ENCODE measurements around the gene RFX3.

Gene RFX3

GRCh38 chr9:3433066-3433465 is 92.7 kb downstream of the RFX3 start:
- no peaks in the 10 kb centered on the region for H3K27me3 ChIP-seq
- H3K9me3 ChIP-seq, result no peaks in the 10 kb centered on the region
- no peak for DNase-seq
- no peaks in the 10 kb centered on the region for H3K36me3 ChIP-seq
- no peak overlapping the region for H3K4me3 ChIP-seq (ENCODE audit: low read depth, low read length)
- peaks cover 26% of the 10 kb centered on the region for H3K4me1 ChIP-seq
- no peak for TF ChIP-seq CTCF (IDR thresholded peaks at IDR 0.05; ENCODE audit: low read depth, low read length)

- DNase-seq, result no peak
- TF ChIP-seq CTCF (IDR thresholded peaks at IDR 0.05; ENCODE audit: low read depth, low read length), result no peak
These were observed 93.9 kb downstream of the RFX3 start for GRCh38 chr9:3431890-3432289.

DNA sequence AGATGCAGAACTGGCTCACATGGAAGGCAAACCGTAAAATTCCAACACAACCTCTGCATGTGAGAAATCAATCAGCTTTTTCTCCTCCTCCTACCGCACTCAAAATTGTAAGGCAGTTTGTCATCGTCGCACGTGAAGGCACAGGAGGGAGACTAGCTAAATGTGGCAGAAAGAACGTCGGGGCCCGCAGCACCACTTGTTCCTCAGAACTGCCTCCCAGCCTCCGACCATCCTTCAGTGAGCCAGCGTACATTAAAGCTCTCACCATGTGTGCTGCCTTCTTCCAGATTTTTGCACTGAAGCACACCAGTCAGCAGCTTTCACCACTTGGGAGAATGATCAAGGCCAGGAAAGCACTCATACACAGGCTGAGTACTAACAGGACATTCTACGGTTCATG is 105.9 kb downstream of the RFX3 start:
- Histone ChIP-seq H3K36me3 (no peaks in the 10 kb centered on the region), H3K4me1 (no peaks in the 10 kb centered on the region), H3K9me3 (no peaks in the 10 kb centered on the region), H3K4me3 (ENCODE audit: low read depth, low read length) (no peak overlapping the region), H3K27me3 (no peaks in the 10 kb centered on the region)
- DNase-seq, result no peak
- no peak for TF ChIP-seq CTCF (IDR thresholded peaks at IDR 0.05; ENCODE audit: low read depth, low read length)

More at GRCh38 chr9:3431890-3432289, 93.9 kb downstream of the RFX3 start:
- no peak overlapping the region for H3K4me3 ChIP-seq (ENCODE audit: low read depth, low read length)
- H3K36me3 ChIP-seq, result no peaks in the 10 kb centered on the region
- no peaks in the 10 kb centered on the region for H3K27me3 ChIP-seq
- no peaks in the 10 kb centered on the region for H3K9me3 ChIP-seq
- H3K4me1 ChIP-seq, result peaks cover 20% of the 10 kb centered on the region

DNA sequence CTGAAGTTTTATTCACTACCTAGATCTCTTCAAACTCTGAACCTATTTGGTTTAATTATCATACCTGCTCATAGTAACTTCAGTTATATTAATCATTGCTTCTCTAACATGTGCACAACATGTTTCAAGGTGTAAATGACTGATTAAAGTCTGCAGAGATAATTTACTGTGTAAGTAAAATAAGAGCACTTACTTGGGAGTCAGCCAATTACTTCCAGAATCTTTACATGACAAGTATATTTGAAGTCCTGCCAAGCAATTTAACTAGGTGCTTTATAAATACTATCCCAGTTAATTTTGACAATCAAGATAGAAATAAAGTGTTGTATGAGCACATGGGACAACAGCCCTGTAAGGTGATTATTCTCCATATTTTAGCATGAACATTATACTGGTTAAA is 109.9 kb downstream of the RFX3 start:
- H3K27me3 ChIP-seq, result no peaks in the 10 kb centered on the region
- TF ChIP-seq CTCF (IDR thresholded peaks at IDR 0.05; ENCODE audit: low read depth, low read length), result no peak
- 0 out of 2 replicates have a peak, but pooled peaks cover 3% of the 10 kb centered on the region for H3K4me1 ChIP-seq
- no peak overlapping the region for H3K4me3 ChIP-seq (ENCODE audit: low read depth, low read length)
- DNase-seq, result no peak
- no peaks in the 10 kb centered on the region for H3K9me3 ChIP-seq
- no peaks in the 10 kb centered on the region for H3K36me3 ChIP-seq

- no peak for TF ChIP-seq CTCF (IDR thresholded peaks at IDR 0.05; ENCODE audit: low read depth, low read length)
These were observed 111.8 kb downstream of the RFX3 start for GRCh38 chr9:3413984-3414383.

DNA sequence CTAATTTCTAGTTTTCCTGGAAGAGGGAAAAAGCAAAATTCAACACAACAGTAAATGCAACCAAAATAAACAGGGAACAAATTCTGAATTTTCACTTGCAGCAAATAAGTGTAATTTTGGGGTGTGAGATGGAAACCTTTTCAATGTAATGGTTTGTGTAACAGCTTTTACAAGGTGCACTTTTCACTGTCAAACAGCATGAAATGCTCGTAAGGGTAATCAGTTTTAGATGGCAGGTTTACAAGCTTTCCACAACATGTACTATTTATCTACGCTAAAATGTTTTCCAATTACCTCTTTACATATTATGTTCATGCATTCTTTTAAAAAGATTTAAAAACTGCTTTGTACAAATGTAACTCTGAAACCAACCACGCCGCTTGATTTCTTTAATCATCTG is 115.3 kb downstream of the RFX3 start:
- Histone ChIP-seq H3K4me3 (ENCODE audit: low read depth, low read length) (no peak overlapping the region), H3K4me1 (0 out of 2 replicates have a peak, but pooled peaks cover 5% of the 10 kb centered on the region), H3K27me3 (no peaks in the 10 kb centered on the region), H3K9me3 (no peaks in the 10 kb centered on the region), H3K36me3 (no peaks in the 10 kb centered on the region)
- TF ChIP-seq CTCF (IDR thresholded peaks at IDR 0.05; ENCODE audit: low read depth, low read length), result no peak
- no peak for DNase-seq

More at GRCh38 chr9:3413984-3414383, 111.8 kb downstream of the RFX3 start:
- no peak for DNase-seq
- 0 out of 2 replicates have a peak, but pooled peaks cover 3% of the 10 kb centered on the region for H3K4me1 ChIP-seq
- no peaks in the 10 kb centered on the region for H3K9me3 ChIP-seq
- H3K36me3 ChIP-seq, result no peaks in the 10 kb centered on the region
- no peak overlapping the region for H3K4me3 ChIP-seq (ENCODE audit: low read depth, low read length)
- no peaks in the 10 kb centered on the region for H3K27me3 ChIP-seq

Data from BE2C (cell line).